ENCODE results near the gene ZNF133.
"Not testable (repeated sequence)": the region's sequence is repeated elsewhere in the genome, so short reads cannot be mapped to it uniquely, and the experiment has no call there.

The ZNF133 gene

GRCh38 chr20:18287915-18288748, at the start of gene ZNF133:
ZNF133 (plus strand) TSS chr20:18288527; CDS start chr20:18305687, 17,160 bp downstream.
- DNase-seq (ENCODE audit: low read depth in 2 of 2) = peak; percentile 92

GRCh38 chr20:18240997-18241396, 47.3 kb upstream of the ZNF133 start:
- DNase-seq (ENCODE audit: low read depth in 2 of 2) = no peak

- no peak for DNase-seq (ENCODE audit: low read depth in 2 of 2)
These were observed 44.5 kb upstream of the ZNF133 start for GRCh38 chr20:18243802-18244201.

- DNase-seq (ENCODE audit: low read depth in 2 of 2) = not testable (repeated sequence)
These were observed 39.8 kb upstream of the ZNF133 start for GRCh38 chr20:18248545-18248944.

- DNase-seq (ENCODE audit: low read depth in 2 of 2) = no peak
These were observed 38.1 kb upstream of the ZNF133 start for GRCh38 chr20:18250217-18250616.

- no peak for DNase-seq (ENCODE audit: low read depth in 2 of 2)
These were observed 35.5 kb upstream of the ZNF133 start for GRCh38 chr20:18252597-18253451.

GRCh38 chr20:18254615-18255014, 33.7 kb upstream of the ZNF133 start:
- no peak for DNase-seq (ENCODE audit: low read depth in 2 of 2)

GRCh38 chr20:18255526-18255925, 32.8 kb upstream of the ZNF133 start:
- DNase-seq (ENCODE audit: low read depth in 2 of 2) = no peak

- no peak for DNase-seq (ENCODE audit: low read depth in 2 of 2)
These were observed 31.8 kb upstream of the ZNF133 start for GRCh38 chr20:18256440-18257090.

GRCh38 chr20:18258126-18258860, 30.0 kb upstream of the ZNF133 start:
- no peak for DNase-seq (ENCODE audit: low read depth in 2 of 2)

GRCh38 chr20:18259730-18260129, 28.6 kb upstream of the ZNF133 start:
- no peak for DNase-seq (ENCODE audit: low read depth in 2 of 2)

GRCh38 chr20:18263723-18264122, 24.6 kb upstream of the ZNF133 start:
- DNase-seq (ENCODE audit: low read depth in 2 of 2) = no peak

GRCh38 chr20:18265441-18265840, 22.9 kb upstream of the ZNF133 start:
- no peak for DNase-seq (ENCODE audit: low read depth in 2 of 2)

GRCh38 chr20:18266282-18266681, 22.0 kb upstream of the ZNF133 start:
- no peak for DNase-seq (ENCODE audit: low read depth in 2 of 2)

- DNase-seq (ENCODE audit: low read depth in 2 of 2) = no peak
These were observed 20.5 kb upstream of the ZNF133 start for GRCh38 chr20:18267815-18268214.

- no peak for DNase-seq (ENCODE audit: low read depth in 2 of 2)
These were observed 17.2 kb upstream of the ZNF133 start for GRCh38 chr20:18271160-18271559.

- DNase-seq (ENCODE audit: low read depth in 2 of 2) = no peak
These were observed 15.9 kb upstream of the ZNF133 start for GRCh38 chr20:18272451-18272850.

GRCh38 chr20:18273738-18274137, 14.6 kb upstream of the ZNF133 start:
- DNase-seq (ENCODE audit: low read depth in 2 of 2) = no peak

- DNase-seq (ENCODE audit: low read depth in 2 of 2) = not testable (repeated sequence)
These were observed 12.4 kb upstream of the ZNF133 start for GRCh38 chr20:18275960-18276359.

GRCh38 chr20:18276821-18277220, 11.5 kb upstream of the ZNF133 start:
- DNase-seq (ENCODE audit: low read depth in 2 of 2) = peak; percentile 53 to 59

GRCh38 chr20:18279242-18279641, 9.1 kb upstream of the ZNF133 start:
- DNase-seq (ENCODE audit: low read depth in 2 of 2) = no peak
